HepG2 (cell line): ENCODE data around the gene PRDX3. TPM values are rescaled to one million over a fixed set of nuclear protein-coding genes. Genes with fewer than 3 reads are reported as not detected.

Experiments
- FOXP4 ChIP-seq: sonication (generic); formaldehyde crosslinking; IDR thresholded peaks from 2 replicates; pipeline ENCODE4 v1.4.0; 2020; ENCODE audit warnings: missing genetic modification reagents
- HNF1A ChIP-seq, 2 experiments: sonication (generic) in 1 of 2; formaldehyde crosslinking in 1 of 2; IDR thresholded peaks; 2 replicates each; pipeline versions ENCODE4 v1.4.0 to v1.6.1; 2016 to 2020; ENCODE audit warnings: borderline replicate concordance in 1 of 2, low read depth in 1 of 2, mild to moderate bottlenecking in 1 of 2, missing genetic modification reagents in 1 of 2
- MAFF ChIP-seq: IDR thresholded peaks from 2 replicates; pipeline ENCODE4 v1.6.1; 2011; ENCODE audit warnings: low read depth, low read length, improper control_type of control experiment
- PATZ1 ChIP-seq: sonication (generic); formaldehyde crosslinking; IDR thresholded peaks from 2 replicates; pipeline ENCODE4 v1.4.0; 2020; ENCODE audit warnings: missing genetic modification reagents
- PHF21A ChIP-seq: sonication (generic); formaldehyde crosslinking; IDR thresholded peaks from 2 replicates; pipeline ENCODE4 v1.5.0; 2020; ENCODE audit warnings: mild to moderate bottlenecking, missing genetic modification reagents
- SYNCRIP ChIP-seq: fragments of 200-400 bp; formaldehyde crosslinking; IDR thresholded peaks from 2 replicates; pipeline ENCODE4 v1.6.1; 2018; ENCODE audit warnings: mild to moderate bottlenecking, low read depth, low read length; ENCODE audit not compliant: insufficient read depth
- U2AF2 ChIP-seq: fragments of 200-400 bp; formaldehyde crosslinking; IDR thresholded peaks from 2 replicates; pipeline ENCODE4 v1.6.1; 2017; ENCODE audit warnings: low read depth, mild to moderate bottlenecking, low read length
- ZMYM2 ChIP-seq: sonication (generic); formaldehyde crosslinking; IDR thresholded peaks from 2 replicates; pipeline ENCODE4 v1.8.0; 2022; ENCODE audit warnings: mild to moderate bottlenecking, missing genetic modification reagents
- ZNF142 ChIP-seq: sonication (generic); formaldehyde crosslinking; IDR thresholded peaks from 2 replicates; pipeline ENCODE4 v1.4.0; 2020; ENCODE audit warnings: missing genetic modification reagents
- ZNF703 ChIP-seq: sonication (generic); formaldehyde crosslinking; IDR thresholded peaks from 2 replicates; pipeline ENCODE4 v1.5.1; 2020; ENCODE audit warnings: missing genetic modification reagents, mild to moderate bottlenecking, moderate library complexity, borderline replicate concordance
- ZNF713 ChIP-seq: sonication (generic); formaldehyde crosslinking; IDR thresholded peaks from 2 replicates; pipeline ENCODE4 v1.4.0; 2020; ENCODE audit warnings: mild to moderate bottlenecking, missing genetic modification reagents
- ZNF784 ChIP-seq: sonication (generic); formaldehyde crosslinking; IDR thresholded peaks from 2 replicates; pipeline ENCODE4 v1.5.1; 2020; ENCODE audit warnings: missing genetic modification reagents, mild to moderate bottlenecking, borderline replicate concordance
- polyA plus RNA-seq, 8 experiments: library from polyadenylated mRNA; depleted of rRNA in 3 of 8; stranded (reverse) in 7 of 8; unstranded in 1 of 8; fragments of >200 nt; fragmentation: Illumina TruSeq in 4 of 8; extraction: Trizol in 4 of 8; gene quantifications; 2 replicates each; pipeline versions ENCODE4 v1.2.1 to v1.2.3, GENCODE V29; 2011 to 2016; ENCODE audit warnings: low read depth in 4 of 8, missing spikeins in 1 of 8, mixed read lengths in 1 of 8; ENCODE audit not compliant: insufficient read depth in 1 of 8
- total RNA-seq, 5 experiments: library from RNA; depleted of rRNA; stranded (reverse); fragments of >200 nt; fragmentation: Illumina TruSeq; extraction: Trizol; gene quantifications; 2 replicates each; pipeline ENCODE4 v1.2.3, GENCODE V29; 2016; ENCODE audit warnings: low read depth in 1 of 5

PRDX3 gene
- total and polyA plus RNA-seq, 2 of the 13 experiments (the other 11 are each of a cell fraction or from before 2014, with no cell fraction given) = 407 to 565 TPM

- TF ChIP-seq PATZ1 (CRISPR knock-in tag) (peak; percentile 86), MAFF (no peak), ZMYM2 (CRISPR knock-in tag) (peak; percentile 34; the same call in 1 of the 2 replicates), ZNF784 (CRISPR knock-in tag) (no peak), U2AF2 (0 out of 2 replicates have a peak, but pooled peaks have one; percentile 29), PHF21A (CRISPR knock-in tag) (peak; percentile 66; the same call in 1 of the 2 replicates), ZNF713 (CRISPR knock-in tag) (0 out of 2 replicates have a peak, but pooled peaks have one; percentile 8), ZNF703 (0 out of 2 replicates have a peak, but pooled peaks have one; percentile 48), ZNF142 (0 out of 2 replicates have a peak, but pooled peaks have one; percentile 1), SYNCRIP (no peak), FOXP4 (CRISPR knock-in tag) (peak; percentile 81), HNF1A (IDR thresholded peaks at IDR 0.05; ENCODE audit: low read depth) (peak; percentile 35; the same call in 1 of the 2 replicates), HNF1A (CRISPR knock-in tag; IDR thresholded peaks at IDR 0.05; ENCODE audit: borderline replicate concordance) (no peak)
These were observed 772 bp downstream of the PRDX3 start (continued) for GRCh38 chr10:119177708-119178371.
